Osteoblast (primary cell): Measurements from ENCODE around the gene SDSL. TPM values are rescaled to one million over a fixed set of nuclear protein-coding genes. Genes with fewer than 3 reads are reported as not detected.

Experiments used
- DNase-seq: peaks from one replicate; pipeline ENCODE4 v3.0.0; 2011; ENCODE audit warnings: low spot score, mixed read lengths; ENCODE audit not compliant: insufficient read length; ENCODE audit errors: missing footprints
- H2AFZ ChIP-seq: 2 replicates; pipeline ENCODE4 v1.6.0; 2011; ENCODE audit warnings: mild to moderate bottlenecking, low read length
- H3K27ac ChIP-seq: 2 replicates; pipeline ENCODE4 v1.5.1; 2011; ENCODE audit warnings: mild to moderate bottlenecking, low read depth, low read length, moderate library complexity
- H3K27me3 ChIP-seq: 2 replicates; pipeline ENCODE4 v1.6.0; 2012; ENCODE audit warnings: mild to moderate bottlenecking, control low read depth, inconsistent platforms, low read length, moderate library complexity; ENCODE audit not compliant: insufficient read depth
- H3K36me3 ChIP-seq: 2 replicates; pipeline ENCODE4 v1.5.1; 2011; ENCODE audit warnings: mild to moderate bottlenecking, low read length, control low read depth, moderate library complexity; ENCODE audit not compliant: insufficient read depth
- H3K4me1 ChIP-seq: 2 replicates; pipeline ENCODE4 v1.5.1; 2011; ENCODE audit warnings: mild to moderate bottlenecking, low read length, control low read depth, moderate library complexity; ENCODE audit not compliant: insufficient read depth
- H3K4me2 ChIP-seq: 2 replicates; pipeline ENCODE4 v1.6.0; 2011; ENCODE audit warnings: mild to moderate bottlenecking, low read length; ENCODE audit not compliant: insufficient read depth
- H3K4me3 ChIP-seq: fragments of 200-600 bp; sonication (generic); 3 replicates; pipeline ENCODE4 v1.5.1; 2012; ENCODE audit warnings: mild to moderate bottlenecking, low read length, inconsistent platforms; ENCODE audit not compliant: insufficient read depth
- H3K79me2 ChIP-seq: 2 replicates; pipeline ENCODE4 v1.6.0; 2012; ENCODE audit warnings: mild to moderate bottlenecking, low read length, control low read depth, inconsistent platforms; ENCODE audit not compliant: insufficient read depth
- H3K9me3 ChIP-seq: 2 replicates; pipeline ENCODE4 v1.5.1; 2011; ENCODE audit warnings: low read depth, low read length, control low read depth
- H4K20me1 ChIP-seq: 2 replicates; pipeline ENCODE4 v1.6.0; 2012; ENCODE audit warnings: mild to moderate bottlenecking, low read length, control low read depth; ENCODE audit not compliant: insufficient read depth
- total RNA-seq: library from RNA; depleted of rRNA; stranded (reverse); fragments of >200 nt; gene quantifications from 2 replicates; pipeline ENCODE4 v1.2.3, GENCODE V29; 2012
- TF ChIP-seq, protein P1 (sequence below): IDR thresholded peaks from 2 replicates; pipeline ENCODE4 v1.5.1; 2011; ENCODE audit warnings: mild to moderate bottlenecking, low read depth, low read length, moderate library complexity; ENCODE audit errors: extremely low read depth

SDSL gene
- total RNA-seq, 1 donor, result 6.5 TPM

DNA sequence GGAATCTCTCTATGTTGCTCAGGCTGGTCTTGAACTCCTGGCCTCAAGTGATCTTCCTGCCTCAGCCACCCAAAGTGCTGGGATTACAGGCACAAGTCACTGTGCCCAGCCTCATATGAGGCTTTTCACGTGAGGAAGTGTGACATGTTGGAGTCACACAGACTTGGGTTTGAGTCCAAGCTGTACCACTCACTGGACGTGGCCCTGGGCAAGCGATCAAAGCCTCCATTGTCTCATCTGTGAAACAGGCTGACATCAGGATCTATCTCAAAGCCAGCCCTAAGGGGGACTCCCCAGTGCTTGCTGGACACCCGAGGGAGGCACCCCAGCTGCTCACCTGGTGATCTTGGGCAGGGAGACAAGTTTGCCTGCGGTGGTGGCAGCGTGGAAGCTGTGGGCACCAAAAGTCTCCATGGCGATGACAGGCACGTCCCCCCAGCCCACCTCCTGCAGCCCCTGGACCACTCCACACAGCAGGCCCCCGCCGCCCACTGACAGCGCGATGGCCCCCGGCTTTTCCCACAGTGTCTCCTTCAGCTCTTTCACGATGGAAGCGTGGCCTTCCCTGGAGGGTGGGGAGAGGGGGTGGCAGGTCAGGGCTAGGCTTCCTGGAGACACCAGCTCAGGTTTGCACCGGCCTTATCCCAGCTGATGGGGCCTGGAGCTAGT, 25.2 kb upstream of the SDSL start:
- H3K9me3 ChIP-seq, result no peaks in the 10 kb centered on the region
- TF ChIP-seq, protein P1, sequence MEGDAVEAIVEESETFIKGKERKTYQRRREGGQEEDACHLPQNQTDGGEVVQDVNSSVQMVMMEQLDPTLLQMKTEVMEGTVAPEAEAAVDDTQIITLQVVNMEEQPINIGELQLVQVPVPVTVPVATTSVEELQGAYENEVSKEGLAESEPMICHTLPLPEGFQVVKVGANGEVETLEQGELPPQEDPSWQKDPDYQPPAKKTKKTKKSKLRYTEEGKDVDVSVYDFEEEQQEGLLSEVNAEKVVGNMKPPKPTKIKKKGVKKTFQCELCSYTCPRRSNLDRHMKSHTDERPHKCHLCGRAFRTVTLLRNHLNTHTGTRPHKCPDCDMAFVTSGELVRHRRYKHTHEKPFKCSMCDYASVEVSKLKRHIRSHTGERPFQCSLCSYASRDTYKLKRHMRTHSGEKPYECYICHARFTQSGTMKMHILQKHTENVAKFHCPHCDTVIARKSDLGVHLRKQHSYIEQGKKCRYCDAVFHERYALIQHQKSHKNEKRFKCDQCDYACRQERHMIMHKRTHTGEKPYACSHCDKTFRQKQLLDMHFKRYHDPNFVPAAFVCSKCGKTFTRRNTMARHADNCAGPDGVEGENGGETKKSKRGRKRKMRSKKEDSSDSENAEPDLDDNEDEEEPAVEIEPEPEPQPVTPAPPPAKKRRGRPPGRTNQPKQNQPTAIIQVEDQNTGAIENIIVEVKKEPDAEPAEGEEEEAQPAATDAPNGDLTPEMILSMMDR, result no peak
- H4K20me1 ChIP-seq, result no peaks in the 10 kb centered on the region
- no peaks in the 10 kb centered on the region for H3K79me2 ChIP-seq
- peak; percentile 77 for DNase-seq
- H3K4me3 ChIP-seq, result no peak overlapping the region
- no peak overlapping the region for H3K27ac ChIP-seq
- H3K36me3 ChIP-seq, result no peaks in the 10 kb centered on the region
- no peaks in the 10 kb centered on the region for H3K4me1 ChIP-seq
- H3K27me3 ChIP-seq, result no peaks in the 10 kb centered on the region
- no peak overlapping the region for H2AFZ ChIP-seq
- H3K4me2 ChIP-seq, result no peak overlapping the region

GRCh38 chr12:113397497-113398197, 24.5 kb upstream of the SDSL start:
- TF ChIP-seq, protein P1, result no peak
- Histone ChIP-seq H3K9me3 (no peaks in the 10 kb centered on the region), H3K27ac (no peak overlapping the region), H4K20me1 (no peaks in the 10 kb centered on the region), H3K27me3 (no peaks in the 10 kb centered on the region), H3K4me1 (no peaks in the 10 kb centered on the region), H3K79me2 (no peaks in the 10 kb centered on the region), H3K36me3 (no peaks in the 10 kb centered on the region), H2AFZ (no peak overlapping the region), H3K4me3 (no peak overlapping the region), H3K4me2 (no peak overlapping the region)
- peak; percentile 68 for DNase-seq

DNA sequence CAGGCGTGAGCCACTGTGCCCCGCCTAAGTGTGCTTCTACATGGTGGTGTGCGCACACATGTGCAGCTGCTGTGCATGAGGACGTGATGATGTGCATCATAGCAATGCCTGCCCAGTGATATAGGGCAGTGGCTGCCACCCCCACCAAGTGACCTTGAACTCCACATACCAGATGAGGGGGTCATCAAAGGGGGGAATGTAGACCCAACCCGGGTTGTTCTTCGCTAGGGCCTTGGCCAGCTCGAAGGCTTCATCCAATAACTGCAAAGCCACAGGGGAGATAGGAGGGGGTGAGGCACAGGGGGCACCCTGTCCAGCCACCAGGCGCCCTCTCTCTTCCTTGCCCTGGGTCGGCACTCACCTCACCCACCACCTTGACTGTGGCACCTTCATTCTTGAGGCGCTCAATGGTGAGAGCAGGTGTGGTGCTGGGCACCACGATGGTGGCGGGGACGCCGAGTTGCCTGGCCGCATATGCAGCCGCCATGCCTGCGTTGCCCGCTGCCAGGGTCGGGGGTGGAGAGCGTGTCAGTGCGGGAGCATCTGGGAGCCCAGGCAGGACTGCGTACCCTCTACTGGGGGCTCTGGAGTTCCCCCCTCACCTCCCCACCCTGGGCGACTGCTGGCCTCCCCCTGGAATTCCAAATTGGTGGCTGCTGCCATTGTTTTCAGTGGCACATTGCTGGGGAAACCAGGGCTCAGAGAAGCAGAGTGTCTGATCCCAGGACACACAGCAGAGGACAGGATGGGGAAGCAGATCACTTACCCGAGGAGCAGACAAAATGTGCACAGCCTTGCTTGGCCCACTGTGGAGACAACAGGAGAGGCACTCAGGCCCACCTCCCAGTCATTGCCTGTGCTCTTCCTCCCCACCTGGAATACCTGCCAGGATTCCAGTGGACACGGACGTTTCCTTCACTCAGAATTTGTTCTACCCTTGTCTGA, 23.6 kb upstream of the SDSL start:
- H3K4me3 ChIP-seq, result no peak overlapping the region

More for the DNA sequence above, 23.6 kb upstream of the SDSL start:
- Histone ChIP-seq H3K36me3 (no peaks in the 10 kb centered on the region), H3K4me2 (no peak overlapping the region), H3K9me3 (no peaks in the 10 kb centered on the region), H2AFZ (no peak overlapping the region), H3K79me2 (no peaks in the 10 kb centered on the region), H3K4me1 (no peaks in the 10 kb centered on the region), H4K20me1 (no peaks in the 10 kb centered on the region), H3K27ac (no peak overlapping the region), H3K27me3 (no peaks in the 10 kb centered on the region)
- peak; percentile 64 for DNase-seq
- TF ChIP-seq, protein P1, result no peak
